Measurements from ENCODE around the gene GRPEL2.
A peak's percentile ranks its signal among the peaks of the same experiment; 100 is the strongest.

The GRPEL2 gene

GRCh38 chr5:149319174-149319573 lies 26.1 kb upstream of the GRPEL2 start:
- no peak overlapping the region for H3K27ac ChIP-seq (ENCODE audit: low read depth in 2 of 2, low read length in 2 of 2)
- H3K4me3 ChIP-seq (ENCODE audit: low read length in 2 of 2): no peak overlapping the region
- no peak overlapping the region for H3K9ac ChIP-seq (ENCODE audit: low read depth in 1 of 2, low read length in 2 of 2)
- peaks cover 19 to 20% of the 10 kb centered on the region in 2 donors for H3K4me1 ChIP-seq (ENCODE audit: control insufficient read depth in 2 of 2, insufficient read depth in 2 of 2, low read length in 2 of 2)
- no peaks in the 10 kb centered on the region for H3K9me3 ChIP-seq (ENCODE audit: control insufficient read depth in 2 of 2, low read length in 2 of 2)
- no peaks in the 10 kb centered on the region for H3K27me3 ChIP-seq (ENCODE audit: control insufficient read depth in 2 of 2, insufficient read depth in 2 of 2, low read length in 2 of 2)
- no peaks in the 10 kb centered on the region for H3K36me3 ChIP-seq (ENCODE audit: control insufficient read depth in 2 of 2, insufficient read depth in 2 of 2, low read length in 2 of 2)

GRCh38 chr5:149320791-149321330 lies 24.4 kb upstream of the GRPEL2 start:
- Histone ChIP-seq H3K27me3 (ENCODE audit: control insufficient read depth in 2 of 2, insufficient read depth in 2 of 2, low read length in 2 of 2) (no peaks in the 10 kb centered on the region), H3K36me3 (ENCODE audit: control insufficient read depth in 2 of 2, insufficient read depth in 2 of 2, low read length in 2 of 2) (no peaks in the 10 kb centered on the region), H3K27ac (ENCODE audit: low read depth in 2 of 2, low read length in 2 of 2) (peak overlapping the region; percentile 54 to 78), H3K4me1 (ENCODE audit: control insufficient read depth in 2 of 2, insufficient read depth in 2 of 2, low read length in 2 of 2) (peaks cover 19 to 20% of the 10 kb centered on the region in 2 donors), H3K4me3 (ENCODE audit: low read length in 2 of 2) (peak overlapping the region in 1 of 2 donors; percentile 22), H3K9ac (ENCODE audit: low read depth in 1 of 2, low read length in 2 of 2) (peak overlapping the region in 1 of 2 donors; percentile 19), H3K9me3 (ENCODE audit: control insufficient read depth in 2 of 2, low read length in 2 of 2) (no peaks in the 10 kb centered on the region)

GRCh38 chr5:149322518-149322917 lies 22.8 kb upstream of the GRPEL2 start:
- Histone ChIP-seq H3K4me1 (ENCODE audit: control insufficient read depth in 2 of 2, insufficient read depth in 2 of 2, low read length in 2 of 2) (peaks cover 16 to 17% of the 10 kb centered on the region in 2 donors), H3K9me3 (ENCODE audit: control insufficient read depth in 2 of 2, low read length in 2 of 2) (no peaks in the 10 kb centered on the region), H3K4me3 (ENCODE audit: low read length in 2 of 2) (no peak overlapping the region), H3K9ac (ENCODE audit: low read depth in 1 of 2, low read length in 2 of 2) (no peak overlapping the region), H3K36me3 (ENCODE audit: control insufficient read depth in 2 of 2, insufficient read depth in 2 of 2, low read length in 2 of 2) (no peaks in the 10 kb centered on the region), H3K27me3 (ENCODE audit: control insufficient read depth in 2 of 2, insufficient read depth in 2 of 2, low read length in 2 of 2) (no peaks in the 10 kb centered on the region), H3K27ac (ENCODE audit: low read depth in 2 of 2, low read length in 2 of 2) (no peak overlapping the region)

GRCh38 chr5:149323210-149323609 lies 22.1 kb upstream of the GRPEL2 start:
- Histone ChIP-seq H3K36me3 (ENCODE audit: control insufficient read depth in 2 of 2, insufficient read depth in 2 of 2, low read length in 2 of 2) (no peaks in the 10 kb centered on the region), H3K4me1 (ENCODE audit: control insufficient read depth in 2 of 2, insufficient read depth in 2 of 2, low read length in 2 of 2) (peaks cover 16 to 17% of the 10 kb centered on the region in 2 donors), H3K27ac (ENCODE audit: low read depth in 2 of 2, low read length in 2 of 2) (no peak overlapping the region), H3K9me3 (ENCODE audit: control insufficient read depth in 2 of 2, low read length in 2 of 2) (no peaks in the 10 kb centered on the region), H3K27me3 (ENCODE audit: control insufficient read depth in 2 of 2, insufficient read depth in 2 of 2, low read length in 2 of 2) (no peaks in the 10 kb centered on the region), H3K9ac (ENCODE audit: low read depth in 1 of 2, low read length in 2 of 2) (no peak overlapping the region), H3K4me3 (ENCODE audit: low read length in 2 of 2) (no peak overlapping the region)

- Histone ChIP-seq H3K27ac (ENCODE audit: low read depth in 2 of 2, low read length in 2 of 2) (no peak overlapping the region), H3K36me3 (ENCODE audit: control insufficient read depth in 2 of 2, insufficient read depth in 2 of 2, low read length in 2 of 2) (no peaks in the 10 kb centered on the region)
Measured at GRCh38 chr5:149323621-149324205, 21.6 kb upstream of the GRPEL2 start.

GRCh38 chr5:149324641-149325040 lies 20.7 kb upstream of the GRPEL2 start:
- no peak overlapping the region for H3K27ac ChIP-seq (ENCODE audit: low read depth in 2 of 2, low read length in 2 of 2)
- no peaks in the 10 kb centered on the region for H3K36me3 ChIP-seq (ENCODE audit: control insufficient read depth in 2 of 2, insufficient read depth in 2 of 2, low read length in 2 of 2)
- no peak overlapping the region for H3K4me3 ChIP-seq (ENCODE audit: low read length in 2 of 2)

More at GRCh38 chr5:149323621-149324205, 21.6 kb upstream of the GRPEL2 start:
- no peaks in the 10 kb centered on the region for H3K9me3 ChIP-seq (ENCODE audit: control insufficient read depth in 2 of 2, low read length in 2 of 2)
- H3K4me3 ChIP-seq (ENCODE audit: low read length in 2 of 2): no peak overlapping the region
- H3K4me1 ChIP-seq (ENCODE audit: control insufficient read depth in 2 of 2, insufficient read depth in 2 of 2, low read length in 2 of 2): peaks cover 16 to 17% of the 10 kb centered on the region in 2 donors
- H3K27me3 ChIP-seq (ENCODE audit: control insufficient read depth in 2 of 2, insufficient read depth in 2 of 2, low read length in 2 of 2): no peaks in the 10 kb centered on the region
- no peak overlapping the region for H3K9ac ChIP-seq (ENCODE audit: low read depth in 1 of 2, low read length in 2 of 2)

GRCh38 chr5:149325166-149325735 lies 20.0 kb upstream of the GRPEL2 start:
- H3K27me3 ChIP-seq (ENCODE audit: control insufficient read depth in 2 of 2, insufficient read depth in 2 of 2, low read length in 2 of 2): no peaks in the 10 kb centered on the region
- H3K4me1 ChIP-seq (ENCODE audit: control insufficient read depth in 2 of 2, insufficient read depth in 2 of 2, low read length in 2 of 2): peaks cover 16% of the 10 kb centered on the region in 2 donors
- no peak overlapping the region for H3K4me3 ChIP-seq (ENCODE audit: low read length in 2 of 2)
- H3K36me3 ChIP-seq (ENCODE audit: control insufficient read depth in 2 of 2, insufficient read depth in 2 of 2, low read length in 2 of 2): no peaks in the 10 kb centered on the region
- H3K9ac ChIP-seq (ENCODE audit: low read depth in 1 of 2, low read length in 2 of 2): no peak overlapping the region
- no peaks in the 10 kb centered on the region for H3K9me3 ChIP-seq (ENCODE audit: control insufficient read depth in 2 of 2, low read length in 2 of 2)
- H3K27ac ChIP-seq (ENCODE audit: low read depth in 2 of 2, low read length in 2 of 2): no peak overlapping the region

More at GRCh38 chr5:149324641-149325040, 20.7 kb upstream of the GRPEL2 start:
- no peaks in the 10 kb centered on the region for H3K27me3 ChIP-seq (ENCODE audit: control insufficient read depth in 2 of 2, insufficient read depth in 2 of 2, low read length in 2 of 2)
- H3K4me1 ChIP-seq (ENCODE audit: control insufficient read depth in 2 of 2, insufficient read depth in 2 of 2, low read length in 2 of 2): peaks cover 16 to 17% of the 10 kb centered on the region in 2 donors
- H3K9me3 ChIP-seq (ENCODE audit: control insufficient read depth in 2 of 2, low read length in 2 of 2): no peaks in the 10 kb centered on the region
- H3K9ac ChIP-seq (ENCODE audit: low read depth in 1 of 2, low read length in 2 of 2): no peak overlapping the region

- Histone ChIP-seq H3K27me3 (ENCODE audit: control insufficient read depth in 2 of 2, insufficient read depth in 2 of 2, low read length in 2 of 2) (no peaks in the 10 kb centered on the region), H3K4me3 (ENCODE audit: low read length in 2 of 2) (no peak overlapping the region), H3K9ac (ENCODE audit: low read depth in 1 of 2, low read length in 2 of 2) (no peak overlapping the region), H3K36me3 (ENCODE audit: control insufficient read depth in 2 of 2, insufficient read depth in 2 of 2, low read length in 2 of 2) (no peaks in the 10 kb centered on the region), H3K27ac (ENCODE audit: low read depth in 2 of 2, low read length in 2 of 2) (no peak overlapping the region), H3K4me1 (ENCODE audit: control insufficient read depth in 2 of 2, insufficient read depth in 2 of 2, low read length in 2 of 2) (peaks cover 9 to 10% of the 10 kb centered on the region in 2 donors), H3K9me3 (ENCODE audit: control insufficient read depth in 2 of 2, low read length in 2 of 2) (no peaks in the 10 kb centered on the region)
Measured at GRCh38 chr5:149325894-149326293, 19.4 kb upstream of the GRPEL2 start.

GRCh38 chr5:149326611-149327010 lies 18.7 kb upstream of the GRPEL2 start:
- H3K4me3 ChIP-seq (ENCODE audit: low read length in 2 of 2): no peak overlapping the region
- H3K9me3 ChIP-seq (ENCODE audit: control insufficient read depth in 2 of 2, low read length in 2 of 2): no peaks in the 10 kb centered on the region
- H3K36me3 ChIP-seq (ENCODE audit: control insufficient read depth in 2 of 2, insufficient read depth in 2 of 2, low read length in 2 of 2): no peaks in the 10 kb centered on the region
- no peak overlapping the region for H3K27ac ChIP-seq (ENCODE audit: low read depth in 2 of 2, low read length in 2 of 2)
- no peak overlapping the region for H3K9ac ChIP-seq (ENCODE audit: low read depth in 1 of 2, low read length in 2 of 2)
- H3K4me1 ChIP-seq (ENCODE audit: control insufficient read depth in 2 of 2, insufficient read depth in 2 of 2, low read length in 2 of 2): peaks cover 3 to 6% of the 10 kb centered on the region in 2 donors
- H3K27me3 ChIP-seq (ENCODE audit: control insufficient read depth in 2 of 2, insufficient read depth in 2 of 2, low read length in 2 of 2): no peaks in the 10 kb centered on the region

- Histone ChIP-seq H3K27ac (ENCODE audit: low read depth in 2 of 2, low read length in 2 of 2) (no peak overlapping the region), H3K36me3 (ENCODE audit: control insufficient read depth in 2 of 2, insufficient read depth in 2 of 2, low read length in 2 of 2) (no peaks in the 10 kb centered on the region), H3K4me1 (ENCODE audit: control insufficient read depth in 2 of 2, insufficient read depth in 2 of 2, low read length in 2 of 2) (no peaks in the 10 kb centered on the region), H3K27me3 (ENCODE audit: control insufficient read depth in 2 of 2, insufficient read depth in 2 of 2, low read length in 2 of 2) (no peaks in the 10 kb centered on the region), H3K9me3 (ENCODE audit: control insufficient read depth in 2 of 2, low read length in 2 of 2) (no peaks in the 10 kb centered on the region), H3K4me3 (ENCODE audit: low read length in 2 of 2) (no peak overlapping the region), H3K9ac (ENCODE audit: low read depth in 1 of 2, low read length in 2 of 2) (no peak overlapping the region)
Measured at GRCh38 chr5:149328177-149328576, 17.1 kb upstream of the GRPEL2 start.
